Endothelial cell of umbilical vein (primary cell): ENCODE measurements around the gene DONSON.

Source experiments
- CTCF ChIP-seq, 2 donors: IDR thresholded peaks; 1 replicate in 1 of 2; 2 replicates in 1 of 2; pipeline ENCODE4 v1.5.1; 2011; ENCODE audit warnings: low read length in 2 of 2, mild to moderate bottlenecking in 2 of 2, moderate library complexity in 2 of 2, control low read depth in 1 of 2, inconsistent platforms in 1 of 2, low read depth in 1 of 2; ENCODE audit not compliant: insufficient read depth in 1 of 2; ENCODE audit errors: extremely low read depth in 1 of 2
- EZH2 ChIP-seq: IDR thresholded peaks from 2 replicates; pipeline ENCODE4 v1.6.1; 2012; ENCODE audit warnings: borderline replicate concordance, low read depth, mild to moderate bottlenecking, moderate library complexity, low read length, inconsistent platforms; ENCODE audit not compliant: severe bottlenecking
- FOS ChIP-seq: IDR thresholded peaks from 2 replicates; pipeline ENCODE4 v1.6.1; 2011; ENCODE audit warnings: mild to moderate bottlenecking, low read length, moderate library complexity, borderline replicate concordance; ENCODE audit not compliant: insufficient read depth
- GATA2 ChIP-seq: IDR thresholded peaks from 2 replicates; pipeline ENCODE4 v1.7.0; 2011; ENCODE audit warnings: low read depth, mild to moderate bottlenecking, moderate library complexity, mixed read lengths, low read length; ENCODE audit not compliant: insufficient read length, insufficient read depth
- JUN ChIP-seq: IDR thresholded peaks from 2 replicates; pipeline ENCODE4 v1.6.1; 2011; ENCODE audit warnings: borderline replicate concordance, low read depth; ENCODE audit not compliant: insufficient read length, insufficient read depth
- MAX ChIP-seq: IDR thresholded peaks from 2 replicates; pipeline ENCODE4 v1.6.1; 2011; ENCODE audit not compliant: insufficient read depth, insufficient read length
- MYC ChIP-seq: IDR thresholded peaks from one replicate; pipeline ENCODE4 v1.6.1; 2011; ENCODE audit warnings: mild to moderate bottlenecking, low read depth, low read length
- POLR2A ChIP-seq: IDR thresholded peaks from 2 replicates; pipeline ENCODE4 v1.6.1; 2012; ENCODE audit warnings: low read depth, mild to moderate bottlenecking, control low read depth, low read length
- POLR2AphosphoS5 ChIP-seq: IDR thresholded peaks from 2 replicates; pipeline ENCODE4 v1.6.1; 2012; ENCODE audit warnings: low read depth, mild to moderate bottlenecking, control low read depth, low read length, moderate library complexity; ENCODE audit not compliant: insufficient read depth

- TF ChIP-seq POLR2A (no peak), CTCF (IDR thresholded peaks at IDR 0.05; ENCODE audit: extremely low read depth in 1 of 2, insufficient read depth in 1 of 2, low read depth in 1 of 2, low read length in 2 of 2) (no peak), FOS (no peak), MAX (no peak), EZH2 (no peak), POLR2AphosphoS5 (no peak), MYC (no peak), GATA2 (no peak), JUN (no peak)
Observed at GRCh38 chr21:33554236-33554981, 34.1 kb downstream of the DONSON start.
